Keratinocyte (primary cell): ENCODE results near the gene C4orf51.

Experiments
- CTCF ChIP-seq, 3 experiments: IDR thresholded peaks in 1 of 3; conservative IDR thresholded peaks in 1 of 3; optimal IDR thresholded peaks in 1 of 3; 2 replicates in 2 of 3; 3 replicates in 1 of 3; pipeline versions ENCODE3 to v1.5.1; 2011; ENCODE audit warnings: low read length in 3 of 3, mild to moderate bottlenecking in 3 of 3, moderate library complexity in 2 of 3, control low read depth in 1 of 3, inconsistent platforms in 1 of 3; ENCODE audit not compliant: insufficient read depth in 2 of 3; ENCODE audit errors: extremely low read depth in 1 of 3
- EZH2 ChIP-seq: IDR thresholded peaks from one replicate; pipeline ENCODE4 v1.6.1; 2012; ENCODE audit warnings: inconsistent platforms, mild to moderate bottlenecking, low read length, moderate library complexity

- no peak for TF ChIP-seq CTCF (optimal IDR thresholded peaks at IDR 0.05 in 1 of 3, IDR thresholded peaks at IDR 0.05 in 1 of 3, conservative IDR thresholded peaks at IDR 0.05 in 1 of 3; ENCODE audit: extremely low read depth in 1 of 3, insufficient read depth in 2 of 3, low read length in 3 of 3)
- no peak for TF ChIP-seq EZH2
Observed at GRCh38 chr4:145734576-145735346, 54.8 kb downstream of the C4orf51 start.
